KMS-11 (cell line): ENCODE results near the gene CFAP251.

Source experiments
- H2AFZ ChIP-seq: fragments of 200-600 bp; sonication (generic); 2 replicates; pipeline ENCODE4 v1.6.1; 2016; ENCODE audit warnings: antibody characterized with exemption, mixed run types, low read depth
- H3K27ac ChIP-seq: fragments of 200-600 bp; sonication (generic); 2 replicates; pipeline ENCODE4 v1.6.1; 2016; ENCODE audit warnings: mild to moderate bottlenecking, mixed run types
- H3K27me3 ChIP-seq: fragments of 200-600 bp; sonication (generic); 2 replicates; pipeline ENCODE4 v1.6.1; 2017; ENCODE audit warnings: mild to moderate bottlenecking, low read depth, mixed run types, moderate library complexity; ENCODE audit not compliant: insufficient read depth
- H3K36me3 ChIP-seq: fragments of 200-600 bp; sonication (generic); 2 replicates; pipeline ENCODE4 v1.6.1; 2017; ENCODE audit warnings: mild to moderate bottlenecking, mixed run types; ENCODE audit not compliant: insufficient read depth
- H3K4me1 ChIP-seq: fragments of 200-600 bp; sonication (generic); 2 replicates; pipeline ENCODE4 v1.6.1; 2016; ENCODE audit warnings: mild to moderate bottlenecking, low read depth, mixed run types; ENCODE audit not compliant: poor library complexity, severe bottlenecking
- H3K4me2 ChIP-seq: fragments of 200-600 bp; sonication (generic); 2 replicates; pipeline ENCODE4 v1.7.0; 2016; ENCODE audit warnings: mild to moderate bottlenecking, mixed run types
- H3K4me3 ChIP-seq: fragments of 200-600 bp; sonication (generic); IDR thresholded peaks from 2 replicates; pipeline ENCODE4 v1.6.1; 2017; ENCODE audit warnings: low read depth, low read length, mixed read lengths; ENCODE audit not compliant: insufficient read depth
- H3K79me2 ChIP-seq: fragments of 200-600 bp; sonication (generic); 2 replicates; pipeline ENCODE4 v1.6.1; 2016; ENCODE audit warnings: low read depth, mixed run types; ENCODE audit not compliant: insufficient read depth
- H3K9ac ChIP-seq: fragments of 200-600 bp; sonication (generic); 2 replicates; pipeline ENCODE4 v1.6.1; 2016; ENCODE audit warnings: mild to moderate bottlenecking, mixed run types
- H4K20me1 ChIP-seq: fragments of 200-600 bp; sonication (generic); 2 replicates; pipeline ENCODE4 v1.6.1; 2016; ENCODE audit warnings: mild to moderate bottlenecking, mixed run types; ENCODE audit not compliant: insufficient read depth
- CTCF ChIP-seq: fragments of 200-600 bp; sonication (generic); conservative IDR thresholded peaks from 2 replicates; pipeline ENCODE4 v1.6.1; 2017; ENCODE audit warnings: low read depth, mild to moderate bottlenecking, antibody characterized with exemption, low read length, moderate library complexity, mixed read lengths

CFAP251 gene

GRCh38 chr12:122024132-122024785 is 105.9 kb downstream of the CFAP251 start:
- Histone ChIP-seq H3K4me2 (no peak overlapping the region), H2AFZ (no peak overlapping the region), H3K4me3 (no peak overlapping the region)

GRCh38 chr12:122026706-122027333 is 108.4 kb downstream of the CFAP251 start:
- H3K4me1 ChIP-seq: no peaks in the 10 kb centered on the region
- H3K79me2 ChIP-seq: no peaks in the 10 kb centered on the region
- no peak for TF ChIP-seq CTCF
- H4K20me1 ChIP-seq: no peaks in the 10 kb centered on the region
- H3K27ac ChIP-seq: no peak overlapping the region
- no peak overlapping the region for H3K4me2 ChIP-seq
- H3K4me3 ChIP-seq: no peak overlapping the region
- H3K36me3 ChIP-seq: no peaks in the 10 kb centered on the region
- H3K27me3 ChIP-seq: no peaks in the 10 kb centered on the region
- H2AFZ ChIP-seq: no peak overlapping the region
- H3K9ac ChIP-seq: no peak overlapping the region

More at GRCh38 chr12:122024132-122024785, 105.9 kb downstream of the CFAP251 start:
- TF ChIP-seq CTCF: no peak
- H3K4me1 ChIP-seq: no peaks in the 10 kb centered on the region
- H4K20me1 ChIP-seq: no peaks in the 10 kb centered on the region
- no peak overlapping the region for H3K27ac ChIP-seq
- H3K9ac ChIP-seq: no peak overlapping the region
- no peaks in the 10 kb centered on the region for H3K79me2 ChIP-seq
- no peaks in the 10 kb centered on the region; the same call in 1 of the 2 replicates for H3K27me3 ChIP-seq
- H3K36me3 ChIP-seq: no peaks in the 10 kb centered on the region

DNA sequence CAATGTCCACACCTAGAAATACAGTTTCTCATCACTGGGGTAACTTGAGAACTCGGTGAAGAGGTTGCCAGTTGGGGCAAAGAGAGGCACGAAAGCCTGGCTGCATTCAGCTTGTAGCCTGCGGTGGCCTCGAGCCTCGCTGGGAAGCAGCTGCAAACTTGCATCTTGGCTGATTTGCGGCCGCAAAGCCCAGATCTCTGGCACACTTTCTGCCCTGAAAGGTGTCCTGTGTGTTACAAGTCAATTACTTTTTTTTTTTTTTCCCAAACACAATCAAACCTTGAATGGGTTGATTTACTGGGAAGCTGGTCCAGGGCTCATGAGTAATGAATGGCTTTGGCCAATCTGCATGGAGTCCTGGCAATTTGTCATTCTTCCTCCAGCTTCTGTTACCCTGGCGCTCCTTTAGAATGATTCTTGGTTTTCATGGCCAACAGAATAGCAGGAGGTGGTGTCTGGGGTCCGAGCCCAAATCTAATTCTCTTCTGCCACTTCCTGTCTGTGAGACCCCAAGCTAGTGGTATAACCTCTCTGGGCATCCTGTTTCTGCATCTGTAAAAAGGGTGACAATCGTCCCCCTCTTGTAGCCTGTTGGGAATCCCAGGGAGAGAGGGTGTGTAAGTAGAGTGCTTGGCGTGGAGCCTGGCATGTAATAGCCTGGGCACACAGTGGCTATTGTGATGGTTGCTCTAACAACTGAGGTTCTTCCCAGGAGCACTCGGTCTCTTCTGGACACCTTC is 109.9 kb downstream of the CFAP251 start:
- Histone ChIP-seq H3K79me2 (no peaks in the 10 kb centered on the region), H3K4me2 (no peak overlapping the region), H3K4me1 (no peaks in the 10 kb centered on the region), H3K27me3 (no peaks in the 10 kb centered on the region), H3K36me3 (no peaks in the 10 kb centered on the region), H4K20me1 (no peaks in the 10 kb centered on the region), H3K27ac (no peak overlapping the region), H3K4me3 (no peak overlapping the region), H3K9ac (no peak overlapping the region), H2AFZ (no peak overlapping the region)
- no peak for TF ChIP-seq CTCF

DNA sequence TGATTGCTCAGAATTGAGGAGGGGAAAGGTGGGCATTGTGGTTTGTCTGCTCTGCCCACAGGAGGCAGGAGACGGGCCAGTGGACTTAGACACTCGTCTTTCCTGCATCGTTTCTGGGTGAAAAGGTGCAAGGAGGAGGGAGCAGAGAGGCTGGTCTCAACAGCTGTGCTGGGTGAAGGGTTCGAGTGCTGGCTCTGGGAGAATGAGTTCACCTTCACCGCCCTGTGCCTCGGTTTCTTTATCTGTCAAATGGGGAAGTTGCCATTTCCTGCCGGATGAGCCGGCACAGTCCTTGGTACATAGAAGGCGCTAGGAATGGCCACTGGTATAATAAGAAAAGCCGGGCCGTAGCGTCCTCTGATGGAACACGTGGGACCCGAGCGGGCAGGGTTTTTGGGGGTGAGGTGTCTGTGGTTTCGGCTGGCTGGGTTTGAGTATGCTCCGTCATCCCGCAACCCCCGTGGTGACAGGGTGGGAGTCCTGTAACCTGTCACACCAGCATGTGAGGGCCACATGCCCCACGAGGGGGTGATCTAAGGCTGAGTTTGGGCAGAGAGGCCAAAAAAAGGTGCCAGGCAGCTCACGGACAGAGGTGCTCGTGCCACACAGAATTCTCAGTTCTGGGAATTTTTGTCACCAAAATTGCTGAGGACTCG is 110.6 kb downstream of the CFAP251 start:
- H3K27me3 ChIP-seq: no peaks in the 10 kb centered on the region
- H3K4me3 ChIP-seq: no peak overlapping the region
- no peaks in the 10 kb centered on the region for H3K79me2 ChIP-seq
- no peak for TF ChIP-seq CTCF
- H4K20me1 ChIP-seq: no peaks in the 10 kb centered on the region
- H3K9ac ChIP-seq: no peak overlapping the region
- H2AFZ ChIP-seq: no peak overlapping the region
- no peaks in the 10 kb centered on the region for H3K4me1 ChIP-seq
- H3K36me3 ChIP-seq: no peaks in the 10 kb centered on the region
- H3K27ac ChIP-seq: no peak overlapping the region
- no peak overlapping the region for H3K4me2 ChIP-seq
